Neural cell (in vitro differentiated cells): ENCODE results near the gene MLEC. TPM values are rescaled to one million over a fixed set of nuclear protein-coding genes. Genes with fewer than 3 reads are reported as not detected.

ENCODE experiments used
- H2AFZ ChIP-seq: fragments of 200-600, 300-800 bp; sonication (generic), shearing (Covaris generic); 2 replicates; pipeline ENCODE4 v1.6.0; 2014; ENCODE audit warnings: low read depth, mild to moderate bottlenecking, antibody characterized with exemption, low read length, moderate library complexity
- H3F3A ChIP-seq: fragments of 200-600 bp; shearing (Covaris generic); 2 replicates; pipeline ENCODE4 v1.6.1; 2016; ENCODE audit warnings: mild to moderate bottlenecking, moderate library complexity, mixed read lengths, antibody characterized with exemption, low read length; ENCODE audit not compliant: insufficient read depth, poor library complexity, severe bottlenecking
- H3K27ac ChIP-seq: fragments of 200-600, 300-800 bp; sonication (generic), shearing (Covaris generic); 2 replicates; pipeline ENCODE4 v1.5.1; 2014; ENCODE audit warnings: mild to moderate bottlenecking, low read length, moderate library complexity
- H3K27me3 ChIP-seq: fragments of 300-800, 200-600 bp; sonication (generic), shearing (Covaris generic); 2 replicates; pipeline ENCODE4 v1.6.0; 2014; ENCODE audit warnings: mild to moderate bottlenecking, low read depth, low read length, moderate library complexity; ENCODE audit not compliant: insufficient read depth
- H3K36me3 ChIP-seq: fragments of 300-800, 200-600 bp; sonication (generic), shearing (Covaris generic); 2 replicates; pipeline ENCODE4 v1.5.1; 2014; ENCODE audit warnings: mild to moderate bottlenecking, antibody characterized with exemption, low read length, moderate library complexity; ENCODE audit not compliant: insufficient read depth
- H3K4me2 ChIP-seq: fragments of 300-800, 200-600 bp; sonication (generic), shearing (Covaris generic); 2 replicates; pipeline ENCODE4 v1.6.0; 2014; ENCODE audit warnings: mild to moderate bottlenecking, low read length
- H3K4me3 ChIP-seq: fragments of 300-800, 200-600 bp; sonication (generic), shearing (Covaris generic); 2 replicates; pipeline ENCODE4 v1.5.1; 2014; ENCODE audit warnings: mild to moderate bottlenecking, low read length, moderate library complexity
- H3K79me2 ChIP-seq: fragments of 200-600 bp; shearing (Covaris generic); replicated peaks from 2 replicates; pipeline ENCODE4 v1.6.0; 2014; ENCODE audit warnings: mild to moderate bottlenecking, low read length, moderate library complexity; ENCODE audit not compliant: insufficient read depth
- H3K9ac ChIP-seq: fragments of 300-800, 200-600 bp; sonication (generic), shearing (Covaris generic); 2 replicates; pipeline ENCODE4 v1.6.1; 2016; ENCODE audit warnings: mild to moderate bottlenecking, low read length, mixed read lengths
- H3K9me2 ChIP-seq: fragments of 200-600 bp; shearing (Covaris generic); 2 replicates; pipeline ENCODE4 v1.6.1; 2016; ENCODE audit warnings: mild to moderate bottlenecking, low read length, mixed read lengths; ENCODE audit not compliant: insufficient read depth
- H3K9me3 ChIP-seq: fragments of 200-600, 300-800 bp; sonication (generic), shearing (Covaris generic); 2 replicates; pipeline ENCODE4 v1.6.1; 2016; ENCODE audit warnings: mild to moderate bottlenecking, mixed run types, low read length, moderate library complexity, mixed read lengths
- H4K20me1 ChIP-seq: fragments of 200-600 bp; shearing (Covaris generic); 2 replicates; pipeline ENCODE4 v1.6.1; 2016; ENCODE audit warnings: mild to moderate bottlenecking, mixed run types; ENCODE audit not compliant: insufficient read depth
- CTCF ChIP-seq: fragments of 450-650 bp; IDR thresholded peaks from 2 replicates; pipeline ENCODE4 v1.5.1; 2014; ENCODE audit warnings: antibody characterized with exemption, mild to moderate bottlenecking, moderate library complexity; ENCODE audit not compliant: poor library complexity, severe bottlenecking
- EP300 ChIP-seq: fragments of 450-650 bp; conservative IDR thresholded peaks from 2 replicates; pipeline ENCODE4 v1.6.1; 2014; ENCODE audit warnings: antibody characterized with exemption, mild to moderate bottlenecking, moderate library complexity; ENCODE audit not compliant: poor library complexity, severe bottlenecking
- EZH2 ChIP-seq: fragments of 200-600, 300-800 bp; shearing (Covaris generic), sonication (generic); IDR thresholded peaks from 2 replicates; pipeline ENCODE4 v1.6.1; 2014; ENCODE audit warnings: antibody characterized with exemption, low read length, borderline replicate concordance, mild to moderate bottlenecking; ENCODE audit not compliant: insufficient read depth, poor library complexity, severe bottlenecking
- MXI1 ChIP-seq: fragments of 450-650 bp; conservative IDR thresholded peaks from 2 replicates; pipeline ENCODE4 v1.6.1; 2014; ENCODE audit warnings: antibody characterized with exemption, mild to moderate bottlenecking; ENCODE audit not compliant: poor library complexity, severe bottlenecking
- POLR2AphosphoS5 ChIP-seq: IDR thresholded peaks from 2 replicates; pipeline ENCODE4 v1.6.1; 2012
- RAD21 ChIP-seq: fragments of 450-650 bp; conservative IDR thresholded peaks from 2 replicates; pipeline ENCODE4 v1.6.1; 2014; ENCODE audit warnings: antibody characterized with exemption, mild to moderate bottlenecking, moderate library complexity
- REST ChIP-seq: IDR thresholded peaks from 2 replicates; pipeline ENCODE4 v1.6.1; 2012; ENCODE audit warnings: borderline replicate concordance
- SMC3 ChIP-seq: fragments of 450-650 bp; conservative IDR thresholded peaks from 2 replicates; pipeline ENCODE4 v1.6.1; 2014; ENCODE audit warnings: antibody characterized with exemption, mild to moderate bottlenecking, moderate library complexity; ENCODE audit not compliant: poor library complexity
- TAF1 ChIP-seq: IDR thresholded peaks from 2 replicates; pipeline ENCODE4 v1.6.1; 2012; ENCODE audit warnings: low read depth
- polyA plus RNA-seq: library from polyadenylated mRNA; depleted of rRNA; stranded (reverse); fragments of >200 nt; gene quantifications from 2 replicates; pipeline ENCODE4 v1.2.3, GENCODE V29; 2014

The MLEC gene
- polyA plus RNA-seq, 1 donor from 2014 or later = 33.2 TPM

GRCh38 chr12:120677765-120678473 is 9.0 kb upstream of the MLEC start:
- Histone ChIP-seq H3F3A (no peaks in the 10 kb centered on the region), H2AFZ (no peak overlapping the region), H3K36me3 (no peaks in the 10 kb centered on the region), H3K27ac (no peak overlapping the region), H3K9ac (no peak overlapping the region), H4K20me1 (no peaks in the 10 kb centered on the region), H3K79me2 (no peaks in the 10 kb centered on the region), H3K4me2 (no peak overlapping the region), H3K4me3 (no peak overlapping the region), H3K9me3 (no peaks in the 10 kb centered on the region), H3K9me2 (no peaks in the 10 kb centered on the region), H3K27me3 (no peaks in the 10 kb centered on the region)
- no peak for TF ChIP-seq MXI1
- no peak for TF ChIP-seq EP300
- no peak for TF ChIP-seq CTCF
- no peak for TF ChIP-seq SMC3
- TF ChIP-seq REST = no peak
- no peak for TF ChIP-seq POLR2AphosphoS5
- no peak for TF ChIP-seq RAD21
- TF ChIP-seq TAF1 = no peak
- no peak for TF ChIP-seq EZH2

GRCh38 chr12:120678572-120678971 is 8.4 kb upstream of the MLEC start:
- H3K27ac ChIP-seq = no peak overlapping the region
- H3K9me3 ChIP-seq = no peaks in the 10 kb centered on the region
- TF ChIP-seq SMC3 = no peak
- H3K4me2 ChIP-seq = no peak overlapping the region
- no peaks in the 10 kb centered on the region for H3K27me3 ChIP-seq
- H3K9ac ChIP-seq = no peak overlapping the region
- no peaks in the 10 kb centered on the region for H3K79me2 ChIP-seq
- H3F3A ChIP-seq = no peaks in the 10 kb centered on the region
- H3K9me2 ChIP-seq = no peaks in the 10 kb centered on the region
- H3K4me3 ChIP-seq = no peak overlapping the region
- no peak overlapping the region for H2AFZ ChIP-seq
- H4K20me1 ChIP-seq = no peaks in the 10 kb centered on the region
- H3K36me3 ChIP-seq = no peaks in the 10 kb centered on the region
